Measurements from ENCODE around the gene RTN4R.
"Not testable (repeated sequence)": the region's sequence is repeated elsewhere in the genome, so short reads cannot be mapped to it uniquely, and the experiment has no call there.

DNA sequence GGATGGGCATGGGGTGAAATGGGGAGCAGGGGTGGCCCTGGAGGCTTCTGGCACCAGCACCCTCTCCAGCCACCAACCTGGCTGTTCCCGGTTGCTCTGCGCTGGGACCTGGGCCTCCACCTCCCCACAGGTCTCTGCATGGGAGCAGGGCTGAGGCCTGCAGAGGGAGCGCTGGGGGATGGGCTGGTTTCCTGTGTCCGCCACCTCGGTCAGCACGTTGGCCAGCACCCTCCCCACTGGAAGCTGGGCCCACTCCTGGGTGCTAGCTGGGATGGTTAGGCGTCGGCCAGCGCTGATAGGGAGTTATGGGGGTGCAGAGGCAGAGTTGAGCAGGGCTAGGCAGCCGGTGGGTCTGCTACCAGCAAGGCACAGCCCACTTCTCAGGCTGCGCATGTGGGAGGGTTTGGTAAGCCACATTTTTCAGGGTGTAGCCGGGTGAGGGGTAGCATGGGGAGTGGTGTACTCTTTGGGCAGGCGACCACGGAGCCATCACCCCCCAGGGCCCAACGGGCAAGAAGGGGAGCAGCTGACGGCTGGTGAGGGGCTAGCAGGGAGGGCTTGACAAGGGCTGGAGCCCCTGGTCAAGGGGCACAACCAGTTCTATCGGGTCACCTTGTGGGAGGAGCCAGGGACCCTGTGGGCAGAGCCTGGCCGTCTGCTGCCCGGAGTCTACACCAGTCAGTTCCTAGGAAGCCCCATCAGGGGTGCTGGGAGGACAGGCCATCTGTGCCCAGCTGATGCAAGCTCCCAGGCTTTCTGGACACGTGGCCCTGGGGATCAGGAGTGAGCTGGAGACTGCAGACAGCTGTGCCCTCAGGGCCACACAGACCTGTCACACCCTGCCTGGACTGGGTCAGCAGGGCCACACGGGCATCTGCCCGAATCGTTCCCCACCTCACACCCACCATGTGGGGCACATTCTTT, 2.3 kb upstream of the RTN4R start:
- not testable (repeated sequence) for TF ChIP-seq SMC3 (conservative IDR thresholded peaks at IDR 0.05; ENCODE audit: insufficient read depth, low read depth, low read length); TAF1 (IDR thresholded peaks at IDR 0.05; ENCODE audit: control insufficient read depth, extremely low read depth, insufficient read depth, low read length, severe bottlenecking); ZNF3 (CRISPR knock-in tag; IDR thresholded peaks at IDR 0.05); HDAC2 (IDR thresholded peaks at IDR 0.05); SPI1 (IDR thresholded peaks at IDR 0.05; ENCODE audit: borderline replicate concordance, low read depth, low read length); NBN (IDR thresholded peaks at IDR 0.05; ENCODE audit: low read depth)
- TF ChIP-seq, protein P1, sequence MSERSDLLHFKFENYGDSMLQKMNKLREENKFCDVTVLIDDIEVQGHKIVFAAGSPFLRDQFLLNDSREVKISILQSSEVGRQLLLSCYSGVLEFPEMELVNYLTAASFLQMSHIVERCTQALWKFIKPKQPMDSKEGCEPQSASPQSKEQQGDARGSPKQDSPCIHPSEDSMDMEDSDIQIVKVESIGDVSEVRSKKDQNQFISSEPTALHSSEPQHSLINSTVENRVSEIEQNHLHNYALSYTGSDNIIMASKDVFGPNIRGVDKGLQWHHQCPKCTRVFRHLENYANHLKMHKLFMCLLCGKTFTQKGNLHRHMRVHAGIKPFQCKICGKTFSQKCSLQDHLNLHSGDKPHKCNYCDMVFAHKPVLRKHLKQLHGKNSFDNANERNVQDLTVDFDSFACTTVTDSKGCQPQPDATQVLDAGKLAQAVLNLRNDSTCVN (CRISPR knock-in tag; IDR thresholded peaks at IDR 0.05): not testable (repeated sequence)
- TF ChIP-seq, protein P2, sequence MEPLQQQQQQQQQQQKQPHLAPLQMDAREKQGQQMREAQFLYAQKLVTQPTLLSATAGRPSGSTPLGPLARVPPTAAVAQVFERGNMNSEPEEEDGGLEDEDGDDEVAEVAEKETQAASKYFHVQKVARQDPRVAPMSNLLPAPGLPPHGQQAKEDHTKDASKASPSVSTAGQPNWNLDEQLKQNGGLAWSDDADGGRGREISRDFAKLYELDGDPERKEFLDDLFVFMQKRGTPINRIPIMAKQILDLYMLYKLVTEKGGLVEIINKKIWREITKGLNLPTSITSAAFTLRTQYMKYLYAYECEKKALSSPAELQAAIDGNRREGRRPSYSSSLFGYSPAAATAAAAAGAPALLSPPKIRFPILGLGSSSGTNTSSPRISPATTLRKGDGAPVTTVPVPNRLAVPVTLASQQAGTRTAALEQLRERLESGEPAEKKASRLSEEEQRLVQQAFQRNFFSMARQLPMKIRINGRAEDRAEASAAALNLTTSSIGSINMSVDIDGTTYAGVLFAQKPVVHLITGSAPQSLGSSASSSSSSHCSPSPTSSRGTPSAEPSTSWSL (CRISPR knock-in tag; IDR thresholded peaks at IDR 0.05; ENCODE audit: borderline replicate concordance): not testable (repeated sequence)
- TF ChIP-seq, protein P3, sequence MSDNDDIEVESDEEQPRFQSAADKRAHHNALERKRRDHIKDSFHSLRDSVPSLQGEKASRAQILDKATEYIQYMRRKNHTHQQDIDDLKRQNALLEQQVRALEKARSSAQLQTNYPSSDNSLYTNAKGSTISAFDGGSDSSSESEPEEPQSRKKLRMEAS (CRISPR knock-in tag; IDR thresholded peaks at IDR 0.05): peak; percentile 36
- TF ChIP-seq, protein P4, sequence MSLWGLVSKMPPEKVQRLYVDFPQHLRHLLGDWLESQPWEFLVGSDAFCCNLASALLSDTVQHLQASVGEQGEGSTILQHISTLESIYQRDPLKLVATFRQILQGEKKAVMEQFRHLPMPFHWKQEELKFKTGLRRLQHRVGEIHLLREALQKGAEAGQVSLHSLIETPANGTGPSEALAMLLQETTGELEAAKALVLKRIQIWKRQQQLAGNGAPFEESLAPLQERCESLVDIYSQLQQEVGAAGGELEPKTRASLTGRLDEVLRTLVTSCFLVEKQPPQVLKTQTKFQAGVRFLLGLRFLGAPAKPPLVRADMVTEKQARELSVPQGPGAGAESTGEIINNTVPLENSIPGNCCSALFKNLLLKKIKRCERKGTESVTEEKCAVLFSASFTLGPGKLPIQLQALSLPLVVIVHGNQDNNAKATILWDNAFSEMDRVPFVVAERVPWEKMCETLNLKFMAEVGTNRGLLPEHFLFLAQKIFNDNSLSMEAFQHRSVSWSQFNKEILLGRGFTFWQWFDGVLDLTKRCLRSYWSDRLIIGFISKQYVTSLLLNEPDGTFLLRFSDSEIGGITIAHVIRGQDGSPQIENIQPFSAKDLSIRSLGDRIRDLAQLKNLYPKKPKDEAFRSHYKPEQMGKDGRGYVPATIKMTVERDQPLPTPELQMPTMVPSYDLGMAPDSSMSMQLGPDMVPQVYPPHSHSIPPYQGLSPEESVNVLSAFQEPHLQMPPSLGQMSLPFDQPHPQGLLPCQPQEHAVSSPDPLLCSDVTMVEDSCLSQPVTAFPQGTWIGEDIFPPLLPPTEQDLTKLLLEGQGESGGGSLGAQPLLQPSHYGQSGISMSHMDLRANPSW (CRISPR knock-in tag; IDR thresholded peaks at IDR 0.05): not testable (repeated sequence)
- 0 out of 6 replicates have a peak, but pooled peaks of 1 of the 3 experiments have one; percentile 17 for TF ChIP-seq CTCF (IDR thresholded peaks at IDR 0.05 in 2 of 3, conservative IDR thresholded peaks at IDR 0.05 in 1 of 3; ENCODE audit: insufficient read depth in 2 of 3, low read depth in 1 of 3, low read length in 3 of 3)

Measured in K562 (cell line).